Esophagus (tissue), 2 donors: ENCODE measurements around the gene TSC1. TPM values are rescaled to one million over a fixed set of nuclear protein-coding genes. Genes with fewer than 3 reads are reported as not detected.
A peak's percentile ranks its signal among the peaks of the same experiment; 100 is the strongest.

ENCODE experiments used
- H3K27ac ChIP-seq, 2 donors: one replicate each; pipeline ENCODE4 v1.5.1; 2013; ENCODE audit warnings: low read depth in 2 of 2, mild to moderate bottlenecking in 2 of 2, inconsistent platforms in 1 of 2, low read length in 1 of 2, moderate library complexity in 1 of 2
- H3K27me3 ChIP-seq, 2 donors: one replicate each; pipeline ENCODE4 v1.6.1; 2013; ENCODE audit warnings: low read length in 2 of 2, control low read depth in 1 of 2, mild to moderate bottlenecking in 1 of 2; ENCODE audit not compliant: insufficient read depth in 2 of 2, control insufficient read depth in 1 of 2
- H3K36me3 ChIP-seq, 2 donors: one replicate each; pipeline ENCODE4 v1.6.1; 2013; ENCODE audit warnings: low read length in 1 of 2; ENCODE audit not compliant: control insufficient read depth in 2 of 2, insufficient read depth in 2 of 2
- H3K4me1 ChIP-seq, 2 donors: one replicate each; pipeline ENCODE4 v1.6.1; 2013; ENCODE audit warnings: low read length in 1 of 2; ENCODE audit not compliant: control insufficient read depth in 2 of 2, insufficient read depth in 2 of 2
- H3K4me3 ChIP-seq, 2 donors: one replicate each; pipeline ENCODE4 v1.5.1; 2013; ENCODE audit warnings: low read length in 2 of 2, mild to moderate bottlenecking in 2 of 2, low read depth in 1 of 2, moderate library complexity in 1 of 2
- H3K9me3 ChIP-seq, 2 donors: one replicate each; pipeline ENCODE4 v1.6.1; 2013; ENCODE audit warnings: mild to moderate bottlenecking in 2 of 2, low read depth in 1 of 2, low read length in 1 of 2, moderate library complexity in 1 of 2; ENCODE audit not compliant: control insufficient read depth in 2 of 2, insufficient read depth in 1 of 2
- WGBS, 2 donors: extraction: QIAGEN DNeasy Blood & Tissue Kit; methylation state at CpG; one replicate each; pipeline ENCODE4 v1.1.7; 2013; 5-methylcytosine and 5-hydroxymethylcytosine counted together
- polyA plus RNA-seq, 2 donors: library from polyadenylated mRNA; stranded (reverse); fragments of 200-250 nt; gene quantifications; one replicate each; pipeline ENCODE4 v1.2.3, GENCODE V29; 2013
- donor health status: healthy with polysubstance abuse.
- donor health status: Bipolar disorder and iron deficiency.

The TSC1 gene
- polyA plus RNA-seq, 2 donors = 8.9 to 14.3 TPM

DNA sequence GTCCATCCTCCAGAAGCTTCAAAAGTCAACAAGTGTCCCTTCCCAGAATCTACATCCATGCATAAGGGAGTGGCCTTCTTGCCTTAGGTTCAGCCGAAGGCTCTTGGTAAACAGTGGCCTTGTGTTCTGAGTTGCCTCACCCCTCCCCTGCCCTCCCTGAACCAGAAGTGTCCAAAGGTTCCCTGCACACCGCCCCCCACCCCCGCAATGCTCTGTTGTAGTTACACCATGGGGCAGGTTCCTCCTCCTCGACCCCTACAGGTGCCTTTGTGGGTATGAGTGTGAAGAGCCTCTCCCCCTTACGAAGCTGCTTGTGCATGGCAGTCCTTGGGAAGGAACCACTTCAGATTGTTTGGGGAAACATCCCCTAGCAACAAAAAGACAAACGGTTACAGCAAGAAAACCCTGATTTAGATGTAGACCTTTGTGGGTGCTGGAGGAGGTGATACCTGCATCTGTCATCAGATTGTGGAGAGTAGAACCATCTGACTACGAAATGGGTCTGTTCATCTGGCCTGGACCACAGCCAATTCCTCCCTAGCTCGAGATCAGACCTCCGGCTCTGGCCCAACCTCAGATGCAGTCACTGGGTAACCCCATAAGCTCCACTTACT lies 58.6 kb downstream of the TSC1 start:
- Histone ChIP-seq H3K36me3 (no peaks in the 10 kb centered on the region), H3K9me3 (no peaks in the 10 kb centered on the region), H3K4me3 (no peak overlapping the region), H3K4me1 (peaks cover 0 to 2% of the 10 kb centered on the region in 2 donors), H3K27ac (no peak overlapping the region), H3K27me3 (no peaks in the 10 kb centered on the region)
- 51 to 63% methylated on average over 9 of the region's 9 CpGs for WGBS, 2 donors

DNA sequence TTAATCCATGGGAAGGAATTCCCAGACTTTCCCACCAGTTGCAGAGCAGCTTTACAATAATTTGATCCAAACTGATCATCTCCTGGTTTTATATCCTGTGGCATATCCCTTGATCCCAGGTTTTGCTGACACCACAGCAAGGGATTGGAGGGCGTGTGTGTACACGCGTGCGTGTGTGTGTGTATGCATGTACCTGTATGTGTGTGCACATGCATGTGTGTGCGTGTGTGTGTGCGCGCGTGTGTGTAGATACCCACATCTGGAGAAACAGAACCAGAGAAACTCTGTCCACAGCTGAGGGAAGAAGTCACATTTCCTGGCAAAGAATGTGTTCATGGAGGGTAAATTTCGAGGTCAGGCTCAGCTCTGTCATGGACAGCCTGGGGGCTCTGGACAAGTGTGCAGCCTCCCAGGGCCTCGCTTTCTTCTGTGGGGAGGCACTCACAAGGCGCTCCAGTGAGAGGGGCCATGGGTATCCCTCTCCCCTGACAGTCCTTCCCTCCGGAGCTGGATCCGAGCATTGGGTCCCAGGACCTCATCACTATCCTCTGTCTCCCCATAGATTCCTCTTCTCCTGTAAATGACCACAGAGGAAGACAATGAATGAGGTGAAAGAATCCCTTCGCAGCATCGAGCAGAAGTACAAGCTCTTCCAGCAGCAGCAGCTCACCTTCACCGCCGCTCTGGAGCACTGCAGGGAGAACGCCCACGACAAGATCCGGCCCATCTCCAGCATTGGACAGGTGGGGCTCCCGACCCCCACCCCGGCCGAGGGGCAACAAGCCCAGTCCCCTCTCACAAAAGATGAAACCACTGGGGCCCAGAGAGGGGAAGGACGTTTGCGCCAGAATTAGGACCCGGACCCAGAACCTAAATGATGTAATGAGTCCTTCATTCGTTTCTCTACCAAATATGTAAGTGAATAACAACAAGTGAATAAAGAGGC lies 60.8 kb downstream of the TSC1 start:
- Histone ChIP-seq H3K4me3 (no peak overlapping the region), H3K9me3 (no peaks in the 10 kb centered on the region), H3K4me1 (peaks cover 0 to 6% of the 10 kb centered on the region in 2 donors), H3K27me3 (no peaks in the 10 kb centered on the region), H3K27ac (no peak overlapping the region), H3K36me3 (no peaks in the 10 kb centered on the region)
- WGBS, 2 donors = 91% methylated on average over 27 of the region's 27 CpGs

- Histone ChIP-seq H3K27ac (no peak overlapping the region), H3K27me3 (no peaks in the 10 kb centered on the region), H3K4me1 (peaks cover 0 to 6% of the 10 kb centered on the region in 2 donors), H3K36me3 (no peaks in the 10 kb centered on the region), H3K4me3 (no peak overlapping the region), H3K9me3 (no peaks in the 10 kb centered on the region)
- WGBS, 2 donors = 86 to 88% methylated on average over 6 of the region's 6 CpGs
Observed at GRCh38 chr9:132882616-132883015, 61.8 kb downstream of the TSC1 start.

DNA sequence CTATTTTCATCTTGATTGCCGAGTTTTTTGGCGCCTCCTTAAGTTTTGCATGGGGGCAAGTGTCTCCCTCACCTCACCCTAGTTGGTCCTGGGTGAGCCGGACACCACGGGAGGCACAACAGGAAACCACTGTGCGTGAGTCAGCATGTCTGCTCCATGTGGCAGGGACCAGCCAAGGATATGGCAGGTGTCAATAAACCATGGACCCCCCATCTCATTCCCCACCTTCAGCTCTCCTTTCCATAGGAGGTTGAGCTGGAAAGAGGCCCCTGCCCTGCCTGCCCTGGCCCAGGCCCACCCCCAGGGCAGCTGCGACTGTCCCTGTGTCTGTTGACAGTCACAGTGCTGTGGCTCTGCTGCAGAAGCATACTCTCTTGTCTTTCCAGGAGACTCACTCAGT lies 62.6 kb downstream of the TSC1 start:
- Histone ChIP-seq H3K27ac (no peak overlapping the region), H3K36me3 (no peaks in the 10 kb centered on the region), H3K4me3 (no peak overlapping the region), H3K4me1 (peaks cover 0 to 6% of the 10 kb centered on the region in 2 donors), H3K27me3 (no peaks in the 10 kb centered on the region), H3K9me3 (no peaks in the 10 kb centered on the region)
- 72 to 79% methylated on average over 6 of the region's 6 CpGs for WGBS, 2 donors

GRCh38 chr9:132880324-132880661 lies 64.1 kb downstream of the TSC1 start:
- Histone ChIP-seq H3K4me3 (no peak overlapping the region), H3K27me3 (no peaks in the 10 kb centered on the region), H3K9me3 (no peaks in the 10 kb centered on the region), H3K36me3 (no peaks in the 10 kb centered on the region), H3K4me1 (peaks cover 0 to 6% of the 10 kb centered on the region in 2 donors), H3K27ac (peak overlapping the region; percentile 94 to 96)
- 76 to 77% methylated on average over 7 of the region's 7 CpGs for WGBS, 2 donors

DNA sequence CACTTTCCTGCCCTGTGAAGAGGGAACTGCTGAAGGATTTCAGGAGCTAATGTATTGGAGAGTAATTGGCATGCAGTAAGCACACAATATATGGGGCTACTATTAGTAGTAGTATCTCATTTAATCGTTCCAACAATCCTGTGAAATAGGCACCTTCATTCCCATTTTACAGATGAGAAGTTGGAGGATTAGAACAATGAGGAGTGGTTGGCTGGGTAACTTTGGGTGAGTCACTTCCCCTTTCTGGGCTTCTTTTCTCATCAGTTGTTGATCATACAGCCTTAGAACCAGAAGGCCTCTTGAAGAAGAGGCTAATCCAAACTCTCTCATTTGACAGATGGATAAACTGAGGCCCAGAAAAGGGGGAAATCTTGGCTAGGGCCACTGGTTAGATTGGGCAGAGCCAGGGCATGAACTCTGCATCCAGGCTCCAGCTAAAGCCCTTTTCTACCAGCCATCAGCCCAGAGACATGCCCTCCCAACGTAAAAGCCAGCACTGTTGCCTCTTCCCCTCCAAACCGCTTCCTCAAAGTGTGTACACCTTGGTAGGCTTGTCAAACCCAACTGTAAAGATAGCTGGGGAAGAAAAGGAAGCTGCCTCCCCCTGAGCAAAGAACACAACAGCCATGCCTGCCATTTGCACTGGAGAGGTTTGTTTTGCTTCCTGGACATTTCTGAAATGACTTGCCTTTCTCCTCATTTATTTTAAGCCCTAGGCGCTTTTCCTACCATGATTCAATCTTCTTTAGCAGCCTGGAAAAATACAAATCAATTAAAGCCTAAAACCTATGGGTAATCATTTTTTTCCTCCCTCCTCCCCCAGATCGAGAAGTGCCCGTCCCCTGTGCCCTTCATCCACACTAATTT lies 64.7 kb downstream of the TSC1 start:
- peak overlapping the region in 1 of 2 donors; percentile 88 for H3K4me3 ChIP-seq
- no peaks in the 10 kb centered on the region for H3K9me3 ChIP-seq
- peaks cover 0 to 6% of the 10 kb centered on the region in 2 donors for H3K4me1 ChIP-seq
- 78 to 84% methylated on average over 6 of the region's 6 CpGs for WGBS, 2 donors
- H3K36me3 ChIP-seq = no peaks in the 10 kb centered on the region
- H3K27ac ChIP-seq = peak overlapping the region; percentile 94 to 96
- no peaks in the 10 kb centered on the region for H3K27me3 ChIP-seq

- no peaks in the 10 kb centered on the region for H3K9me3 ChIP-seq
- H3K4me1 ChIP-seq = peaks cover 0 to 6% of the 10 kb centered on the region in 2 donors
- no peaks in the 10 kb centered on the region for H3K27me3 ChIP-seq
- H3K27ac ChIP-seq = peak within 1 kb of the TSS; percentile 94 to 96
- peak within 1 kb of the TSS; percentile 86 to 88 for H3K4me3 ChIP-seq
- WGBS, 2 donors = 9 to 13% methylated on average over 42 of the region's 42 CpGs
- no peaks in the 10 kb centered on the region for H3K36me3 ChIP-seq
Observed at GRCh38 chr9:132878695-132879456, 65.5 kb downstream of the TSC1 start, which contains the start of gene SPACA9. Gene SPACA9 (plus strand): TSS chr9:132878898. CDS start chr9:132883948, 5,050 bp downstream.

DNA sequence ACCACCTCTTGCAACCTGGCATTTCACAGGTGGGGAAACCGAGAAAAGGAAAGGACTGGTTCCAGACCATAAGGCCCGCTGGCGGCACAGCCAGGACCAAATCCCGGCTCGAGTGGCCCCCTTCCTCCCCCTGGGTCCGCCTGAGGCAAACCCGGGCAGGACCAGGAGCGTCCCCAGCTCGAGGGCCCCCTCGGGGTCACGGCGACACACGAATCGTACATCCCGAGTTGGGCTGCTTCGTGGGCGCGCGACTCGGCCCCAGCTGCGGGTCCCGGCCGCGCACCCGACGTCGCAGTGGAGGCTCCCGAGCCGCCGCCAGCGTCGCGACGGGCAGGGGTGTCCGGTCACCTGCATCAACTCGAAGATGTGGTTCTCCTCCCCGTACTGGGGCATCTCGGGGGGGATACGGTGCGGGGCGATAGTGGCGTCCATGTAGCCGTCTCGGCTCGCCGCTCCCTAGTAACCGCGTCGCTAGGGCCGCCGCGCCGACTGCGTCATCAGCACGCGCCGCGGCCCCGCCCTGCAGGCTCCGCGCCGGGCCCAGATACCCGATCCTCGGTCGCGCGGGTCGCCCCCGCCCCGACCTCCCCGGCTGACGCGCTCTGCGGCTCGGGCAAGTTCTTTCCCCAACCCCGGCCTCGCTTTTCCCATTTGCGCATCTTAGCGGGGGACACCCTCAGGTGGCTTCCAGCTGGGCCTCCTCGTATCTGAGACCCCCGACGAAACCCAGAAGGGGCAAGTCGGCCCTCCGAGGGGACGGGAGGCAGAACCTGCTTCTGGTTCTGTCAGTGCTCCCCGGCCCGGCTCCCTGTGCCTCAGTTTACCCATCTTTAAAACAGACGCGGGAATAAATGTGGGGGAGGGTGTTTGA lies 66.4 kb downstream of the TSC1 start, which contains the start of gene AK8:
AK8 (minus strand) TSS at position 461 of the 871 bp plus-strand sequence; CDS start at position 432, 29 bp downstream.
- H3K27ac ChIP-seq = peak within 1 kb of the TSS; percentile 94 to 96

More for the DNA sequence above, 66.4 kb downstream of the TSC1 start, which contains the start of gene AK8:
- WGBS, 2 donors = 1% methylated on average over 81 to 89 of the region's 89 CpGs
- Histone ChIP-seq H3K27me3 (no peaks in the 10 kb centered on the region), H3K9me3 (no peaks in the 10 kb centered on the region), H3K4me3 (peak within 1 kb of the TSS; percentile 86 to 88), H3K4me1 (peaks cover 0 to 5% of the 10 kb centered on the region in 2 donors), H3K36me3 (no peaks in the 10 kb centered on the region)
